Activated CD4-positive, alpha-beta T cell treated with anti-CD3 and anti-CD28 coated beads, Interleukin-2, amount 10 ng/mL, durations not matched to agents 7 days and 5 days (primary cell): ENCODE results near the gene EXOC4. TPM values are rescaled to one million over a fixed set of nuclear protein-coding genes. Genes with fewer than 3 reads are reported as not detected.

ENCODE experiments used
- CTCF ChIA-PET: fragments of 350-600 bp; sonication (Branson Sonifier 250); formaldehyde crosslinking; loops from one replicate; lab custom pipeline; 2021; ENCODE audit warnings: antibody characterized with exemption; lab: Charles Lee
- POLR2A ChIA-PET: fragments of 350-600 bp; sonication (Branson Sonifier 250); formaldehyde crosslinking; loops from one replicate; lab custom pipeline; 2021; ENCODE audit warnings: antibody characterized with exemption; lab: Charles Lee
- DNase-seq: peaks from one replicate; pipeline ENCODE4 v3.0.0-alpha.2; 2020
- H3K27ac Mint-ChIP-seq: one replicate; pipeline ENCODE4 v1.8.0; 2021; ENCODE audit warnings: mild to moderate bottlenecking, moderate library complexity, mixed read lengths
- H3K27me3 Mint-ChIP-seq: one replicate; pipeline ENCODE4 v1.8.0; 2021; ENCODE audit warnings: mixed read lengths
- H3K36me3 Mint-ChIP-seq: one replicate; pipeline ENCODE4 v1.8.0; 2021; ENCODE audit warnings: low read depth, mixed read lengths
- H3K4me1 Mint-ChIP-seq: one replicate; pipeline ENCODE4 v1.8.0; 2021; ENCODE audit warnings: mixed read lengths
- H3K4me3 Mint-ChIP-seq: one replicate; pipeline ENCODE4 v1.8.0; 2021; ENCODE audit warnings: mild to moderate bottlenecking, moderate library complexity, mixed read lengths
- H3K9me3 Mint-ChIP-seq: one replicate; pipeline ENCODE4 v1.8.0; 2021; ENCODE audit warnings: mixed read lengths
- total RNA-seq, 2 experiments: library from RNA; stranded (reverse); gene quantifications; one replicate each; pipeline ENCODE4 v1.2.3, GENCODE V29; 2021

EXOC4 gene
- total RNA-seq, 2 experiments from 2014 or later, result 76.7 to 84.6 TPM

DNA sequence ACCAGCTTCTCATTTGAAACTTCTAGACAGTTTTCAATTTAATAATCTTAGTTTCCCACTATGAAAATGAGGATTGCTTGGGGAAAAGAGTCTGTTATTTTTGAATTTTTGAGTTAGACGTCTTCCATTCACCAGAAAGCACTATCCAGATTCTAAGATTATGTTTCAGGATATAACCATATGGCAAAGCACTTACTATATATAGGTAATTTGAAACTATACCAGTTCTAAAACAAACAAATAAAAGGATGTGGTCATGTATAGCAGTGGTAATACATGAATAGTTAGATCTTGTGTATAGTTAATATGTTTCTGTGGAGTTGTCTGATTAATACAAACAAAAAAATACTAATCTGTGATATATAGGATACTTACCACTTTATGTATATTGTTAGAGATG lies 320.0 kb downstream of the EXOC4 start:
- POLR2A ChIA-PET, result no interaction called here
- no peaks in the 10 kb centered on the region for H3K9me3 Mint-ChIP-seq

DNA sequence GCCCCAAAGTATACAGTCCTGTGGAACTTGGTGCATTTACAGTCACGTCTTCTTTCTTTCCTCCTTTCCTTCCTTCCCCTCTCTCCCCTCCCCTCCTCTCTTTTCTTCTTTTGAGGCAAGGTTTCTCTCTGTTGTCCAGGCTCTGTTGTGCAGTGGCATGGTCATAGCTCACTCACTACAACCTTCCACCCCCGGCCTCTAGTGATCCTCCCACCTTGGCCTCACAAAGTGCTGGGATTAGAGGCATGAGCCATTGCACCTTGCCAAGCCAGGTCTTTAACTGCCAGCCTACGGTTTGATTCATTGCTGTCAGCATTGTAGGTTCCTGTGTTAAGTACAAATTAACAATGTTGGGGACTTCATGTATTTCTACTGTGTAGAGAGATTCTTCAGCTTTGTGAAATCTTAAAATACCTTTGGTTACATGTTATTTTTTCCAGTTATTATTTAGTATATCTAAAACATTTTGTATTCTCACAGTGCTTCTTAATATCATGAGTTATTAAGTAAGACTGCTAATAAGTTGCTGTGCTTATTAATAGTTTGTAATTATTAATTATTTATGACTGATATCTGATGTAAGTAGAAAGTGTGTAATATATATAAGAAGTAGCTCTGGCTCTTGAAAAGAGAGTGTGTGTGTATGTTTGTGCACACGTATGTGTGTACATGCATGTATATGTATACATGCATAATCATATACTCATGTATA lies 320.8 kb downstream of the EXOC4 start:
- H3K36me3 Mint-ChIP-seq, result no peaks in the 10 kb centered on the region
- no peak overlapping the region for H3K4me3 Mint-ChIP-seq
- CTCF ChIA-PET, result no interaction called here
- DNase-seq, result no peak
- no peaks in the 10 kb centered on the region for H3K4me1 Mint-ChIP-seq
- no peaks in the 10 kb centered on the region for H3K9me3 Mint-ChIP-seq
- no peak overlapping the region for H3K27ac Mint-ChIP-seq
- H3K27me3 Mint-ChIP-seq, result no peaks in the 10 kb centered on the region
- POLR2A ChIA-PET, result no interaction called here

More for the DNA sequence above, 320.0 kb downstream of the EXOC4 start:
- no peak for DNase-seq
- Mint-ChIP-seq H3K36me3 (no peaks in the 10 kb centered on the region), H3K27me3 (no peaks in the 10 kb centered on the region), H3K27ac (no peak overlapping the region), H3K4me1 (no peaks in the 10 kb centered on the region), H3K4me3 (no peak overlapping the region)
- CTCF ChIA-PET, result no interaction called here

DNA sequence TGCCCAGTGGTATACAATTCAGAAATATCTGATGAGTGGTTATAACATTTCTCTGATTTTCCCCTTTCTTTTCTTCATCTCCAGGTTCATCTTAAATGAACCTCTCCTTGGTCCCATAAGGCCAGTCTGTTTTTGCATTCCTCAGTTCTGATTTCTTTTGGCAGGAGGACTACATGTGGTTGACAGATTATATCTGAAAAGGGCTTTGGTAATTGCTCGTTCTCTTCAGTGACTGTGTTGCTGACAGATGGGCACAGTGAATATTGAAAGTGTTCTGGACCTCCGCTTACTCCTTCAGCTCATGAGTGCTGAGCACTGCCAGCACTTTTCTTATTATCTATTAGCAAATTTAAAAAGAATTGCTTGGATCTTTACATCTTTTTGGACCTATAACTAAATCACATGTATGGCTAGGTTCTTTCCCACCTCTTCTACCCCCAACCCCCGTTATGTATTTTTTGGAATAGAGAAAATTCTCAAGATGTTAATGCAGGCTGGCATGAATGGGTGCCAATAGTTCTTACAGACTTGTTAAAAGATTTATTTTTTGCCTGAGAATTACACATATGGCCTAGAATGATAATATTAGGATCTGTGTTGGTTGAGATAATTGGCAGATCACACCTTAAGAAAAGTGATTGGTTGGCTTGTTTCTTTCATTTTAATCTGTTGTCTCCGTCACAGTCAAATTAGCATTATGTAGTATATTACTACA lies 323.0 kb downstream of the EXOC4 start:
- H3K4me1 Mint-ChIP-seq, result no peaks in the 10 kb centered on the region
- no peak for DNase-seq
- no peak overlapping the region for H3K4me3 Mint-ChIP-seq
- peaks cover 3% of the 10 kb centered on the region for H3K36me3 Mint-ChIP-seq
- peaks cover 3% of the 10 kb centered on the region for H3K9me3 Mint-ChIP-seq
- no peak overlapping the region for H3K27ac Mint-ChIP-seq
- ChIA-PET POLR2A (no interaction called here), CTCF (no interaction called here)
- no peaks in the 10 kb centered on the region for H3K27me3 Mint-ChIP-seq

DNA sequence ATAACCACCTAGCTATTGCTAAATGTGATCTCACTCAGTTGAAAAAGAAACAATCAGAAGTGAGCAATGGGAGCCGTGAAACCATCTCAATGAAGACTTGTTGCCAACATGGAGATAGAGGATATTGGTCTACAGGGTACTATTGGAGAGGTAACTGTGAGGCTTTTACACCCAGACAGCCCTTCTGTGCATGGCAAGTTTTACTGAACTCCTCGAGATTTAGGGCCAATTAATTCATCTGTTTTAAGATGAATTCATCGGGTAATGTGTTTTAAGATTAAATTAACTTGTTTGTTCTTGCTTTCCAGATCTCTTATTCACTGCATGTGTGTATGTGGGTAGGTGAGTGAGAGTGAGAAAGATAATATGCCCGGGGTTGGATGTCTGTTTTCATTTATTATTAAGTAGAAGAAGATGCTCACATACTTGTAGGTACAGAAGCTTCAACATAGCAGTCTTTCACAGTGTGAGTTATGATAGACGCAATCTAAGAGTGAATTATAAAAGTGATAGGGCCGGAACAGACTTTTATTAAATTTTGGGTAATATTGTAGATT lies 323.8 kb downstream of the EXOC4 start:
- CTCF ChIA-PET, result no interaction called here
- POLR2A ChIA-PET, result no interaction called here

DNA sequence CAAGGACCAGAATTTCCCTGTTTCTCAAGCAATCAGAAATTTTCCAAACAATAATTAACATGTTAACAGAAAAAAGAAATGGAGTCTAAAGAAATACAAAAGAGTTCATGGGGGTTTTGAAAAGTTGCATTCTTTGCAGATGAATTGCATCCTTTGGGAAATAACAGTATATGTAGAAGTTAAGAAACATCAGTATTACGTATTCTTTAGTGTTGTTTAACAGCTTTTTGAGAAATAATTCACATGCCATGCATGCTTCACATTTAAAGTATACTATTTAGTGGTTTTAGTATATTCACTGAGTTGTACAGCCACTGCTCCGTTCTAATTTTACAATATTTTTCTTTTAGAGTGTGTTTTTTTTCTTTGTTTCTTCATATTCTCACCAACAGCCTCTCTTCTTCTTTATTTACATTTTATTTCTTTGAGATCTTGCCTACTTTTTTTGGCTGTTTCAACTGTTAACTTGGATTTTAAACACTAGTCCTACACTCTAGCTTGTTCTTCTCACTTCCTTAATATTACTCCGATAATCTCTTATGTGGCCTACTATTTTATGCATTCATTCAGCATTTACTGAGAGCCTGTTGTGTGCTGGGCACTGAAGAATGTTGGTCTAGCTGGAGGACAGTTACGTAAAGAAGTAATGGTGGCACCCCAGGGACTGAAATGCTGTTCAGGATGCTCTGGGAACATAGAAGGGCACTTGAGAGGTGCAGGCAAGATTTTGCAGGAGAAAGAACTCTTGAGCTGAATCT lies 330.1 kb downstream of the EXOC4 start:
- DNase-seq, result no peak
- Mint-ChIP-seq H3K36me3 (peaks cover 7% of the 10 kb centered on the region), H3K4me3 (no peak overlapping the region), H3K27me3 (no peaks in the 10 kb centered on the region), H3K4me1 (no peaks in the 10 kb centered on the region), H3K27ac (no peak overlapping the region), H3K9me3 (peaks cover 9% of the 10 kb centered on the region)
- POLR2A ChIA-PET, result no interaction called here
- CTCF ChIA-PET, result no interaction called here

More for the DNA sequence above, 323.8 kb downstream of the EXOC4 start:
- Mint-ChIP-seq H3K27ac (no peak overlapping the region), H3K36me3 (peaks cover 4% of the 10 kb centered on the region), H3K27me3 (no peaks in the 10 kb centered on the region), H3K9me3 (peaks cover 6% of the 10 kb centered on the region), H3K4me1 (no peaks in the 10 kb centered on the region), H3K4me3 (no peak overlapping the region)
- no peak for DNase-seq

DNA sequence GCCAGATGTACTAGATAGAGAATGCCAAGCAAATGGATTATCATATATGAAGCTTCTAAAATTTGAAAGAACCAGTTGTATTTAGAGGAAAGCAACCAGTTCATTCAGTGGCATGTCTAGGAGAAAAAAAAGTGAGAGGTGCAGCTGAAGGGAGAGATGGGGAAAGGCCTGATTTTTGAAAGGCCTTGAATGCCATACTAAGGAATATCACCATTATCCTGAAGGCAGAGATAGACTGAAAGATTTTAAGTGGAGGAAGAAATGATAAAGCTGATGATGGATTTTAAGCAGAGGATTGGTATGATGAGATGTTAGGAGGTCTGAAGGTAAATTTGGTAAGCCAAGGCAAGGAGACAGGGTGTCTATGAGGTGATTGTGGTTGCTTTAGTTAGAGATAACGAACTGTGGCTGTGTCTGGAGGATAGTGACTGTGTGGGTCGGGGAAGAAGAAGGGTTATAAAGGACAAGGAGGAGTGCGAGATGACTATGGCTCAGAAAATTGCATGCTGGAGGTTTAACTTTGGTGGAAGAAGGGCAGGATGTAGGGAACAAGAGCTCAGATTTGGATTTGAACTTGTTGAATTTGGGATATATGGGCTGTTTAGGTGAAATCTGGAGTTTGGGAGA lies 330.8 kb downstream of the EXOC4 start:
- Mint-ChIP-seq H3K36me3 (peaks cover 7% of the 10 kb centered on the region), H3K9me3 (peaks cover 9% of the 10 kb centered on the region), H3K27ac (no peak overlapping the region), H3K4me3 (no peak overlapping the region), H3K4me1 (no peaks in the 10 kb centered on the region), H3K27me3 (no peaks in the 10 kb centered on the region)
- DNase-seq, result no peak
- CTCF ChIA-PET, result no interaction called here
- POLR2A ChIA-PET, result no interaction called here

DNA sequence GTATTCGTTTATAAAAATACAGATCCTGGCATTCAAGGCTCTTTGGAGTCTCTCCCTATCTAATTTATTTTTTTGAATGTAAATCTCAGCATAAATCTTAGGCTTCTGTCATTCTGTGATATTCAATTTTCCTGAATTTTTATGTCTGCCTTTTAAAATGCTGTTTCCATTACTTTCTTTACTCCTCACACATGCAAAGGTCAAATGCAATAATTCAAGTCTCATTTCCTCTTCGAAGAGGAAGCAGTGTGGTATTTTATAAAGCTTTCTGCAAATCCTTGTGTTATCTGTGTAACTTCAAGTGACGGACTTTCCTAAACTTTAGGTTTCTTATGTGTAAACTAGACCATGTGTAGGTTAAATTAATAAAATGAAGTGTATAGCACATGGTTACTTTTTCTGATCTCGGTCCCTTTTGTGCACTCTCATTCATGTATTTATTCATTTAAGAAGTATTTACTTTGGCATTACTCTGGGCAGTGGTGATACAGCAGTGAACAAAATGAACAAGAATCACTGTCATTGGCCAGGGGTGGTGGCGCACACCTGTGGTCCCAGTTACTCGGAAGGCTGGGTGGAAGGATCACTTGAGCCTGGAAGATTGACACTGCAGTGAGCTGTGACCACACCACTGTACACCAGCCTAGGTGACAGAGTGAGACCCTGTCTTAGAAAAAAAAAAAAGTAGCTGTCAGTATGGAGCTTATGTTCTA lies 332.2 kb downstream of the EXOC4 start:
- peaks cover 7% of the 10 kb centered on the region for H3K36me3 Mint-ChIP-seq
- H3K9me3 Mint-ChIP-seq, result peaks cover 9% of the 10 kb centered on the region
- no peaks in the 10 kb centered on the region for H3K27me3 Mint-ChIP-seq
- H3K4me3 Mint-ChIP-seq, result no peak overlapping the region
- DNase-seq, result no peak
- H3K4me1 Mint-ChIP-seq, result no peaks in the 10 kb centered on the region
- no peak overlapping the region for H3K27ac Mint-ChIP-seq
- ChIA-PET CTCF (no interaction called here), POLR2A (no interaction called here)

DNA sequence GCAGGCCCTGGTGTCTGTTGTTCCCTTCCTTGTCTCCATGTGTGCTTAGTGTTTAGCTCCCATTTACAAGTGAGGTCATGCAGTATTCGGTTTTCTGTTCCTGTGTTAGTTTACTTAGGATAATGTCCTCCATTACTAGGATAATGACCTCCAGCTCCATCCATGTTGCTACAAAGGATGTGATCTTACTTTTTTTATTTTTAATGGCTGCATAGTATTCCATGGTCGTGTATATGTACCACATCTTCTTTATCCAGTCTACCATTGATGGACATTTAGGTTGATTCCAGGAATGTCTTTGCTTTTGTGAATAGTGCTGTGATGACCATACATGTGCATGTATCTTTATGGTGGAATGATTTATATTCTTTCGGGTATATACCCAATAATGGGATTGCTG lies 333.4 kb downstream of the EXOC4 start:
- CTCF ChIA-PET, result no interaction called here
- Mint-ChIP-seq H3K36me3 (peaks cover 3% of the 10 kb centered on the region), H3K4me3 (no peak overlapping the region), H3K4me1 (no peaks in the 10 kb centered on the region), H3K27ac (no peak overlapping the region), H3K9me3 (peaks cover 4% of the 10 kb centered on the region), H3K27me3 (no peaks in the 10 kb centered on the region)
- no peak for DNase-seq
- POLR2A ChIA-PET, result interaction anchor here (0.7 kb wide), 1 partner anchor 9 kb away, joined by 3 read pairs; no protein-coding TSS in a partner anchor

DNA sequence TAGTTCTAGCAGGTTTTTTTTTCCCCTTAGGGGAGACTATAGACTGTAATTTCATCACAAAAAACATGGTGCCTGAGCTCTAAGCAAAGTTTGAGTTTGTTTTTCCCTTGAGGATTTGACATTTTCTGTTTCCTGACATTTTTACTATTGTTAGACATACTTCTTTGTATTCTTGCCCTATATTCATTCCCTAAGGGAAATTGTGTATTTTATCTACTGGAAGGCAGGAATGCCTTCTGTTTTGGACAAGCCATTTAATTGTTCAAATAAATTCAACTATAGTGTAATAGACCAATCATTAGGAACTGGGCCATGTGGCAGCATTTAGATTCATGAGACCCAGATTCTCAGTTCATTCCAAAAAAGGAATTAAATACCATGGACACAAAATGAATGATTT lies 335.0 kb downstream of the EXOC4 start:
- ChIA-PET CTCF (interaction anchor here (0.7 kb wide), 1 partner anchor 100 kb away, joined by 3 read pairs; no protein-coding TSS in a partner anchor), POLR2A (no interaction called here)
- Mint-ChIP-seq H3K36me3 (peaks cover 5% of the 10 kb centered on the region), H3K27ac (no peak overlapping the region), H3K27me3 (no peaks in the 10 kb centered on the region), H3K4me1 (no peaks in the 10 kb centered on the region), H3K9me3 (peaks cover 4% of the 10 kb centered on the region), H3K4me3 (no peak overlapping the region)
- no peak for DNase-seq

DNA sequence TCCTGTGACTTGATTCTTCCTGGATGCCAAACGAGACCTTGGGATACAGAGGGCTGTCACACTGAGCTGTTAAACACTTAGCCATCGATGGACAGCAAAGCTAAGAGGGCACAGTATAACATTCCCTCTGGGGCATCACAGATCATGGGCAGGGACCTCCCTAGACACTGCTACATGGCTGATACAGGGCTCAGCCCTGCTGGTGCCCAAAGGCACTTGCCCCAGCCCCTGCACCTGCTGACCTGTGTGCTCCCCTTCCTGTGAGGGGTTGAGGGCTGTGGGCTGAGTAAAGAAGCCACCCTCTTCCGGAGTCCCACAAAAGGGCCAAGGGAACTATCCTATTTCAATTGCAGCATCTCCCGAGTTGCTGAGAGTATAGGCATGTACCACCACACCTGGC lies 337.9 kb downstream of the EXOC4 start:
- H3K4me1 Mint-ChIP-seq, result no peaks in the 10 kb centered on the region
- no peak for DNase-seq
- CTCF ChIA-PET, result interaction anchor here (1.5 kb wide), 1 partner anchor 13 kb away, joined by 4 read pairs; no protein-coding TSS in a partner anchor
- POLR2A ChIA-PET, result no interaction called here
- no peak overlapping the region for H3K4me3 Mint-ChIP-seq
- no peak overlapping the region for H3K27ac Mint-ChIP-seq
- H3K36me3 Mint-ChIP-seq, result peaks cover 5% of the 10 kb centered on the region
- peaks cover 4% of the 10 kb centered on the region for H3K9me3 Mint-ChIP-seq
- H3K27me3 Mint-ChIP-seq, result no peaks in the 10 kb centered on the region

DNA sequence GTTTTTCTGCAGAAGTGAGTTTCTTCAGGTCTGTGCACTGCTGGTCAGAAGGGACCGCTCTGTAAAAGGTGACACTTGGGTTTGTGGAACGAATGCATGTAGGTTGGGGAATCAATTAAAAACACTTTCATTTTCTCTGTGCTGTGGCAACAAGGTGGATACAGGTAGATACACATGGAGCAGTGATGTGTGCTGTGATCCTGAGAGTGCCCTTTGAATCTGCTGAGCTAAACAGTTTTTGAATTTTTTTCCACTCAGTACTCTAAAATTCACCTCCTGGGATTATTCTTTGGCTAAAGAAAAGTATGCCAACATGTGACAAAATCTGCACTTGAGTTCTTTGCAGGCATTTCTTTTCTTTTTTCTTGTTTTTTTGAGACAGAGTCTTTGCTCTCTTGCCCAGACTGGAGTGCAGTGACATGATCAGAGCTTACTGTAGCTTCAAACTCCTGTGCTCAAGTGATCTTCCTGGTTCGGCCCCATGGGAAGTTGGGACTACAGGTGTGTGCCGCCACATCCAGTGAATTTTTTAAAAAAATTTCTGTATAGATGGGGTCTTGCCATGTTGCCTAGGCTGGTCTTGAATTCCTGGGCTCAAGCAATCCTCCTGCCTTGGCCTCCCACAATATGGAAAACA lies 338.9 kb downstream of the EXOC4 start:
- CTCF ChIA-PET, result no interaction called here
- Mint-ChIP-seq H3K4me3 (no peak overlapping the region), H3K36me3 (peaks cover 4% of the 10 kb centered on the region), H3K27me3 (no peaks in the 10 kb centered on the region), H3K27ac (no peak overlapping the region), H3K9me3 (peaks cover 4% of the 10 kb centered on the region), H3K4me1 (no peaks in the 10 kb centered on the region)
- no peak for DNase-seq
- POLR2A ChIA-PET, result no interaction called here

DNA sequence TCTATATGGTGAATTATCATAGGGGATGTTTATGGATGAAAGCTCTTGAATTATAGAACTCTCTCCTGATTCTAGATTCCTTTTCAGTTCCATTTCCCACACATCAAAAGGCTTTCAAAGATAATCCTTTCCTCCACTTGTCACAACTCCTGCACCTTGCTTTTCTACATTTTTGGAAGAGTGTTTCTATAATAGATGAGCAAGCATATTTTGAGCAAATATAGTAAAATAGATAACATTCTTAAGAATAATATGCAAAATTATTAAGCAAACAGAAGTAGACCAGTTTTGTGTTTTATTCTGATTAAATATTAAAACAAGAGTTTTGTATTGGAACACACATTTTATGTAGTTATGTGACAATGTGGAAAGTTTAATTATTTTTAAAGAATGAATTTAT lies 340.7 kb downstream of the EXOC4 start:
- CTCF ChIA-PET, result no interaction called here
- H3K27me3 Mint-ChIP-seq, result no peaks in the 10 kb centered on the region

More for the DNA sequence above, 340.7 kb downstream of the EXOC4 start:
- Mint-ChIP-seq H3K9me3 (peaks cover 4% of the 10 kb centered on the region), H3K4me3 (no peak overlapping the region), H3K36me3 (peaks cover 3% of the 10 kb centered on the region), H3K27ac (no peak overlapping the region), H3K4me1 (no peaks in the 10 kb centered on the region)
- DNase-seq, result no peak
- POLR2A ChIA-PET, result no interaction called here
